Esophagus squamous epithelium (tissue), 5 donors: ENCODE results near the gene MEIS3. TPM values are rescaled to one million over a fixed set of nuclear protein-coding genes. Genes with fewer than 3 reads are reported as not detected.
A peak's percentile ranks its signal among the peaks of the same experiment; 100 is the strongest.
"Not testable (repeated sequence)": the region's sequence is repeated elsewhere in the genome, so short reads cannot be mapped to it uniquely, and the experiment has no call there.

Source experiments
- DNase-seq: peaks from one replicate; lab custom pipeline; 2025; lab: John Stamatoyannopoulos, UW
- H3K27ac ChIP-seq, 4 donors: fragments of 200-600 bp; sonication (generic); one replicate each; pipeline ENCODE4 v1.5.1; 2016 to 2019; ENCODE audit warnings: mild to moderate bottlenecking in 1 of 4
- H3K27me3 ChIP-seq, 4 donors: fragments of 200-600 bp; sonication (generic); 1 replicate in 3 of 4; 2 replicates in 1 of 4; pipeline versions ENCODE4 v1.5.1 to v1.6.0; 2017 to 2021; ENCODE audit warnings: antibody characterized with exemption in 1 of 4
- H3K36me3 ChIP-seq, 3 donors: fragments of 200-600 bp; sonication (generic); one replicate each; pipeline ENCODE4 v1.5.1; 2016 to 2019
- H3K4me1 ChIP-seq, 3 donors: fragments of 200-600 bp; sonication (generic); one replicate each; pipeline ENCODE4 v1.5.1; 2017 to 2019
- H3K4me3 ChIP-seq, 4 donors: fragments of 200-600 bp; sonication (generic); 1 replicate in 3 of 4; 2 replicates in 1 of 4; pipeline ENCODE4 v1.5.1; 2016 to 2019; ENCODE audit warnings: mild to moderate bottlenecking in 2 of 4, moderate library complexity in 1 of 4
- H3K9me3 ChIP-seq, 3 donors: fragments of 200-600 bp; sonication (generic); one replicate each; pipeline ENCODE4 v1.5.1; 2016 to 2019
- CTCF ChIP-seq, 6 experiments: fragments of 450-650 bp in 4 of 6; fragments of 200-600 bp in 2 of 6; sonication (generic) in 2 of 6; IDR thresholded peaks; one replicate each; pipeline ENCODE4 v1.5.1; 2016 to 2019; ENCODE audit warnings: antibody characterized with exemption in 6 of 6, mild to moderate bottlenecking in 4 of 6, moderate library complexity in 4 of 6
- POLR2A ChIP-seq, 4 donors: fragments of 450-650 bp; IDR thresholded peaks; one replicate each; pipeline ENCODE4 v1.6.1; 2017; ENCODE audit warnings: antibody characterized with exemption in 4 of 4, mild to moderate bottlenecking in 4 of 4, moderate library complexity in 3 of 4
- WGBS, 2 donors: methylation state at CpG; one replicate each; pipeline ENCODE4 v1.1.5; 2018; 5-methylcytosine and 5-hydroxymethylcytosine counted together
- intact Hi-C: fragments of 100-400 bp; cut with DNase I; formaldehyde crosslinking; loops from one replicate; pipeline ENCODE4 v1.15.0; 2022
- total RNA-seq, 4 donors: library from RNA; depleted of rRNA; stranded (reverse); fragments of >200 nt; gene quantifications; one replicate each; pipeline ENCODE4 v1.1.0, GENCODE V29; 2016
- donor health status: DM: yes; HTN: yes; CAD: no.

MEIS3 gene
- total RNA-seq, 4 donors from 2014 or later: 1.0 to 13.5 (median 3.9) TPM

GRCh38 chr19:47398707-47399597, 20.4 kb downstream of the MEIS3 start:
- H3K27me3 ChIP-seq: peaks cover 0 to 7% (median 0%) of the 10 kb centered on the region in 4 donors
- no peak overlapping the region for H3K27ac ChIP-seq

GRCh38 chr19:47391510-47392223, 27.7 kb downstream of the MEIS3 start:
- H3K4me3 ChIP-seq: no peak overlapping the region
- TF ChIP-seq POLR2A (IDR thresholded peaks at IDR 0.05) (no peak), CTCF (IDR thresholded peaks at IDR 0.05) (peak; percentile 68 to 91 (median 82))
- intact Hi-C loops: no loop called here
- H3K9me3 ChIP-seq: no peaks in the 10 kb centered on the region
- WGBS, 2 donors: 30 to 33% methylated on average over 11 to 15 of the region's 15 CpGs
- no peaks in the 10 kb centered on the region for H3K27me3 ChIP-seq
- H3K4me1 ChIP-seq: no peaks in the 10 kb centered on the region
- H3K36me3 ChIP-seq: no peaks in the 10 kb centered on the region
- peak; percentile 21 for DNase-seq
- H3K27ac ChIP-seq: no peak overlapping the region

More at GRCh38 chr19:47398707-47399597, 20.4 kb downstream of the MEIS3 start:
- no peaks in the 10 kb centered on the region for H3K9me3 ChIP-seq
- H3K36me3 ChIP-seq: no peaks in the 10 kb centered on the region
- DNase-seq: no peak
- intact Hi-C loops: no loop called here
- H3K4me1 ChIP-seq: no peaks in the 10 kb centered on the region
- TF ChIP-seq POLR2A (IDR thresholded peaks at IDR 0.05) (no peak), CTCF (IDR thresholded peaks at IDR 0.05) (no peak)
- WGBS, 2 donors: 41 to 44% methylated on average over 6 to 16 of the region's 24 CpGs
- no peak overlapping the region for H3K4me3 ChIP-seq

- Histone ChIP-seq H3K4me3 (no peak overlapping the region), H3K27ac (no peak overlapping the region), H3K27me3 (no peaks in the 10 kb centered on the region), H3K36me3 (no peaks in the 10 kb centered on the region), H3K9me3 (no peaks in the 10 kb centered on the region), H3K4me1 (no peaks in the 10 kb centered on the region)
- TF ChIP-seq POLR2A (IDR thresholded peaks at IDR 0.05) (no peak), CTCF (IDR thresholded peaks at IDR 0.05) (no peak)
- no peak for DNase-seq
- WGBS, 2 donors: 58 to 69% methylated on average over 16 to 18 of the region's 20 CpGs
- intact Hi-C loops: no loop called here
These were observed 28.5 kb downstream of the MEIS3 start for GRCh38 chr19:47390533-47391488.

GRCh38 chr19:47389150-47389556, 30.2 kb downstream of the MEIS3 start:
- Histone ChIP-seq H3K4me1 (no peaks in the 10 kb centered on the region), H3K27ac (peak overlapping the region in 1 of 4 donors; percentile 39), H3K4me3 (no peak overlapping the region), H3K9me3 (no peaks in the 10 kb centered on the region), H3K36me3 (no peaks in the 10 kb centered on the region), H3K27me3 (no peaks in the 10 kb centered on the region)
- intact Hi-C loops: no loop called here
- DNase-seq: no peak
- TF ChIP-seq POLR2A (IDR thresholded peaks at IDR 0.05): no peak
- no peak for TF ChIP-seq CTCF (IDR thresholded peaks at IDR 0.05)
- 47 to 53% methylated on average over 8 to 9 of the region's 9 CpGs for WGBS, 2 donors

GRCh38 chr19:47388721-47389120, 30.6 kb downstream of the MEIS3 start:
- H3K27ac ChIP-seq: peak overlapping the region in 1 of 4 donors; percentile 21
- WGBS, 2 donors: 64 to 74% methylated on average over 5 of the region's 5 CpGs
- H3K4me3 ChIP-seq, H3K4me1 ChIP-seq, H3K36me3 ChIP-seq, DNase-seq, intact Hi-C loops, H3K27me3 ChIP-seq, H3K9me3 ChIP-seq: not testable (repeated sequence)

- intact Hi-C loops, H3K4me3 ChIP-seq, H3K27me3 ChIP-seq, H3K4me1 ChIP-seq, H3K36me3 ChIP-seq, H3K27ac ChIP-seq, H3K9me3 ChIP-seq, DNase-seq: not testable (repeated sequence)
- WGBS, 2 donors: 60 to 68% methylated on average over 3 of the region's 3 CpGs
These were observed 31.7 kb downstream of the MEIS3 start for GRCh38 chr19:47387623-47388022.

GRCh38 chr19:47386582-47386981, 32.7 kb downstream of the MEIS3 start:
- H3K4me1 ChIP-seq, H3K27ac ChIP-seq, H3K27me3 ChIP-seq, H3K9me3 ChIP-seq, intact Hi-C loops, H3K36me3 ChIP-seq, H3K4me3 ChIP-seq, DNase-seq: not testable (repeated sequence)
- 83 to 86% methylated on average over 11 to 12 of the region's 12 CpGs for WGBS, 2 donors
